A673 (cell line): ENCODE results near the gene STAG1. TPM values are rescaled to one million over a fixed set of nuclear protein-coding genes. Genes with fewer than 3 reads are reported as not detected.

Experiments used
- BruUV-seq: library from RNA; stranded (reverse); fragments of 400-500 nt; replicated peaks from 2 replicates; lab custom pipeline; 2021; lab: Mats Ljungman, UMichigan
- CTCF ChIA-PET: fragments of 300-600 bp; sonication (Branson Sonifier 250); formaldehyde crosslinking; loops from one replicate; lab custom pipeline; 2022; ENCODE audit warnings: antibody characterized with exemption; lab: Charles Lee
- POLR2A ChIA-PET: fragments of 300-600 bp; sonication (Branson Sonifier 250); formaldehyde crosslinking; loops from one replicate; lab custom pipeline; 2022; ENCODE audit warnings: antibody characterized with exemption; ENCODE audit not compliant: low non-redundant PET; lab: Charles Lee
- DNase-seq: peaks from one replicate; pipeline ENCODE4 v3.0.0-alpha.2; 2015; ENCODE audit warnings: low spot score
- H3K27ac ChIP-seq: fragments of 200-600 bp; sonication (generic); 2 replicates; pipeline ENCODE4 v1.5.1; 2016; ENCODE audit warnings: mixed run types, low read depth, mild to moderate bottlenecking, mixed read lengths, antibody characterized with exemption, low read length; ENCODE audit not compliant: poor library complexity, severe bottlenecking
- H3K27me3 ChIP-seq: fragments of 200-600 bp; sonication (generic); replicated peaks from 2 replicates; pipeline ENCODE4 v1.6.1; 2017; ENCODE audit warnings: mixed run types, low read depth, mild to moderate bottlenecking, mixed read lengths, antibody characterized with exemption, low read length; ENCODE audit not compliant: insufficient read depth, poor library complexity
- H3K36me3 ChIP-seq: fragments of 200-600 bp; sonication (generic); 2 replicates; pipeline ENCODE4 v1.6.1; 2016; ENCODE audit warnings: mixed run types, mild to moderate bottlenecking, mixed read lengths, antibody characterized with exemption, low read length; ENCODE audit not compliant: insufficient read depth, poor library complexity, severe bottlenecking
- H3K4me1 ChIP-seq: fragments of 200-600 bp; sonication (generic); 2 replicates; pipeline ENCODE4 v1.6.1; 2017; ENCODE audit warnings: mixed run types, mild to moderate bottlenecking, mixed read lengths, antibody characterized with exemption, low read length; ENCODE audit not compliant: insufficient read depth, poor library complexity, severe bottlenecking
- H3K4me3 ChIP-seq: fragments of 200-600 bp; sonication (generic); 2 replicates; pipeline ENCODE4 v1.5.1; 2016; ENCODE audit warnings: low read depth, mixed run types, mild to moderate bottlenecking, mixed read lengths, low read length; ENCODE audit not compliant: poor library complexity, severe bottlenecking
- H3K9me3 ChIP-seq: fragments of 200-600 bp; sonication (generic); 2 replicates; pipeline ENCODE4 v1.6.1; 2016; ENCODE audit warnings: mixed run types, low read depth, mild to moderate bottlenecking, mixed read lengths, antibody characterized with exemption, low read length; ENCODE audit not compliant: poor library complexity, severe bottlenecking
- EZH2 ChIP-seq: fragments of 200-600 bp; sonication (generic); IDR thresholded peaks from 2 replicates; pipeline ENCODE4 v1.6.1; 2017; ENCODE audit warnings: borderline replicate concordance, low read depth, mild to moderate bottlenecking, mixed read lengths, antibody characterized with exemption, low read length; ENCODE audit not compliant: poor library complexity, severe bottlenecking
- intact Hi-C: fragments of 100-400 bp; cut with micrococcal nuclease; formaldehyde crosslinking; loops from one replicate; pipeline ENCODE4 v1.10.0; 2022; ENCODE audit not compliant: unreplicated experiment
- total RNA-seq: library from RNA; stranded (reverse); gene quantifications from 2 replicates; pipeline ENCODE4 v1.2.3, GENCODE V29; 2021
- TF ChIP-seq, protein P1 (sequence below): fragments of 300-800, 200-600 bp; sonication (generic); conservative IDR thresholded peaks from 2 replicates; pipeline ENCODE4 v1.5.1; 2017; ENCODE audit warnings: low read depth, mild to moderate bottlenecking, antibody characterized with exemption, low read length, moderate library complexity, mixed read lengths

STAG1 gene
- total RNA-seq, 1 experiment from 2014 or later, result 47.4 TPM

- POLR2A ChIA-PET, result no interaction called here
Observed at GRCh38 chr3:136427236-136427635, 324.9 kb downstream of the STAG1 start.

DNA sequence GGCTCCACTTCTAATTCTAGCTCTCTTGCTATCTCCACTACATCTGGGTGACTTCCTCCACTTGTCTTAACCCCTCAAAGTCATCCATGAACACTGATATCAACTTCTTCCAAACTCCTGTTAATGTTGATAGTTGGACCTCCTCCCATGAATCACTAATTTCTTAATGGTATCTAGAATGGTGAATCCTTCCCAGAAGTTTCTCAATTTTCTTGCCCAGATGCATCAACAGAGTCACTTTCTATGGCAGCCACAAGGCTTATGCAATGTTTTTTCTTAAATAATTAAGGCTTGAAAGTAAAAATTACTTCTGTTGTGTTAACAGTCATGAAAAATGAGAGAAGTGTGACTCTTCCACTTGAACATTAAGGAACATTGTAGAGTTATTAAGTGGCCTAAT, 337.7 kb downstream of the STAG1 start:
- H3K4me3 ChIP-seq, result no peak overlapping the region
- intact Hi-C loops, result no loop called here
- TF ChIP-seq, protein P1, sequence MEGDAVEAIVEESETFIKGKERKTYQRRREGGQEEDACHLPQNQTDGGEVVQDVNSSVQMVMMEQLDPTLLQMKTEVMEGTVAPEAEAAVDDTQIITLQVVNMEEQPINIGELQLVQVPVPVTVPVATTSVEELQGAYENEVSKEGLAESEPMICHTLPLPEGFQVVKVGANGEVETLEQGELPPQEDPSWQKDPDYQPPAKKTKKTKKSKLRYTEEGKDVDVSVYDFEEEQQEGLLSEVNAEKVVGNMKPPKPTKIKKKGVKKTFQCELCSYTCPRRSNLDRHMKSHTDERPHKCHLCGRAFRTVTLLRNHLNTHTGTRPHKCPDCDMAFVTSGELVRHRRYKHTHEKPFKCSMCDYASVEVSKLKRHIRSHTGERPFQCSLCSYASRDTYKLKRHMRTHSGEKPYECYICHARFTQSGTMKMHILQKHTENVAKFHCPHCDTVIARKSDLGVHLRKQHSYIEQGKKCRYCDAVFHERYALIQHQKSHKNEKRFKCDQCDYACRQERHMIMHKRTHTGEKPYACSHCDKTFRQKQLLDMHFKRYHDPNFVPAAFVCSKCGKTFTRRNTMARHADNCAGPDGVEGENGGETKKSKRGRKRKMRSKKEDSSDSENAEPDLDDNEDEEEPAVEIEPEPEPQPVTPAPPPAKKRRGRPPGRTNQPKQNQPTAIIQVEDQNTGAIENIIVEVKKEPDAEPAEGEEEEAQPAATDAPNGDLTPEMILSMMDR, result no peak
- TF ChIP-seq EZH2, result no peak

More at GRCh38 chr3:136427236-136427635, 324.9 kb downstream of the STAG1 start:
- H3K4me1 ChIP-seq, result no peaks in the 10 kb centered on the region
- H3K4me3 ChIP-seq, result no peak overlapping the region
- intact Hi-C loops, result no loop called here
- TF ChIP-seq EZH2, result no peak
- TF ChIP-seq, protein P1, result no peak
- no peak overlapping the region for H3K27ac ChIP-seq
- no peaks in the 10 kb centered on the region for H3K9me3 ChIP-seq
- H3K36me3 ChIP-seq, result no peaks in the 10 kb centered on the region
- CTCF ChIA-PET, result no interaction called here
- BruUV-seq, result no TSS peak
- DNase-seq, result no peak
- H3K27me3 ChIP-seq, result no peaks in the 10 kb centered on the region

DNA sequence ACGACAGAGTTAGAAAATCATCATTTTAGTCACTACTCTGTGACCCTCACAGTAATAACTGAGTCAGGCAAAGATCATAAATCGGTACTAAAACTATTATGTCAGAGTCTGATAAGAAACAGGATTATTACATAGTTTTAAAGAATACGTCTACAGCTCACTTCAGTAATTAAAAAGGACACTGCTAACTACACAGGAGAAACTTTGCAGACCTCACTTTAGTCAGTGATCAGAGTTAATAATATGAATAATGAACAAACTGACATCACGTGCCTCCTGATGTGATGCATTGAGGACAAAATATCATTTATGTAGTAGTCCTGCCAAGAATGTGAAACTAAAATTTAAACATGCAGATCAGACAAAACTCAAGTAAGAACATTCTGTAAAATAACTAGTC, 339.9 kb downstream of the STAG1 start:
- TF ChIP-seq EZH2, result no peak
- TF ChIP-seq, protein P1, result no peak
- POLR2A ChIA-PET, result no interaction called here
- CTCF ChIA-PET, result no interaction called here
- Histone ChIP-seq H3K27me3 (no peaks in the 10 kb centered on the region), H3K4me3 (no peak overlapping the region), H3K36me3 (no peaks in the 10 kb centered on the region), H3K27ac (no peak overlapping the region), H3K4me1 (no peaks in the 10 kb centered on the region), H3K9me3 (no peaks in the 10 kb centered on the region)
- intact Hi-C loops, result no loop called here
- no peak for DNase-seq
- no TSS peak for BruUV-seq

More for the DNA sequence above, 337.7 kb downstream of the STAG1 start:
- CTCF ChIA-PET, result no interaction called here
- Histone ChIP-seq H3K27ac (no peak overlapping the region), H3K4me1 (no peaks in the 10 kb centered on the region), H3K36me3 (no peaks in the 10 kb centered on the region), H3K9me3 (no peaks in the 10 kb centered on the region), H3K27me3 (no peaks in the 10 kb centered on the region)
- no TSS peak for BruUV-seq
- POLR2A ChIA-PET, result no interaction called here
- no peak for DNase-seq
